HG03045 (cell line): ENCODE measurements around the gene INHA.
A peak's percentile ranks its signal among the peaks of the same experiment; 100 is the strongest.

Source experiments
- ATAC-seq: cut with Tn5 transposase; IDR thresholded peaks from one replicate; pipeline ENCODE4 v1.9.1; 2021; ENCODE audit warnings: mild to moderate bottlenecking, moderate library complexity; ENCODE audit not compliant: unreplicated experiment

Gene INHA

DNA sequence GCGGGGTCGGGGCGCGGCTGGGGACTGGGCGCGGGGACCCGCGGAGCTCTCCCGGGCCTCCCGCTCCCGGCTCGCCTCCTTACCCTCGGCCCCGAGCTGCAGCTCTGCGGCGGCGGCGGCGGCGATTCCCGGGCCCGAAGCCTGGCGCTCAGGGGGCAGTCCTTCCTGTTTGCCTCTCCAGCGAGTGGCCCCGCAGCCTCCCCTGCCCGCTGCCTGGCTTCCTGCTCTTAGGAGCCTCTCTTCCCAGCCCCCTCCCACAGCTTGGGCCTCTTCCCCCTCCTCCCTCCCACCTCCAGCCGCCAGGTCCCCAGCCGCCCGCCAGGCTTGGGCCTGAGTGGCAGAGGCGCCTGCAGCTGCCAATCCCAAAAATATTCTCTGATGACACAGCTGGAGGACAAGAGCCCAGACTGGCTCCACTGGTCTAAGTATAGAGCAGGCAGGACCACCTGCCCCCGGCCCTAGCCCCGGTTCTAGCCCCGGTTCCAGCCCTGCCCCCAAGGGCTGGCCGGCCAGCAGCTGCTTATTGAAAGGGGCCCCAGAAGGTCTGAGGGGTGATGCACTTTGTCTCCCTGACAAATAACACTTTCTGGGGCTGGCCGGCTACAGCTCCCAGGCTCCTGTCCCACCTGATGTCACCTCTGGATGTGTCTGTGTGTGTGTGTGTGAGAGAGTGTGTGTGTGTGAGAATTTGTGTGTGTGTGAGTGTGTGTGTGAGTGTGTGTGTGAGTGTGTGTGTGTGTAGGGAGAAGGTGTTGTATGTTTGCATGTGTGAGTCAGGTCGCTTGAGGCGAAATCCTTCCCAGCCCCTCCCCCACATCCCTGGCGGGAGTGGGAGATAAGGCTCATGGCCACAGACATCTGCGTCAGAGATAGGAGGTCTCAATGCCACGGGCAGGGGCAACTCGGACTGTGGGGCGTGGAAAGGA lies 536 bp upstream of the INHA start, which contains the start of gene OBSL1:
OBSL1 (minus strand) TSS at position 229 of the 926 bp plus-strand sequence. CDS start 307 bp downstream, outside the sequence.
- no peak for ATAC-seq

DNA sequence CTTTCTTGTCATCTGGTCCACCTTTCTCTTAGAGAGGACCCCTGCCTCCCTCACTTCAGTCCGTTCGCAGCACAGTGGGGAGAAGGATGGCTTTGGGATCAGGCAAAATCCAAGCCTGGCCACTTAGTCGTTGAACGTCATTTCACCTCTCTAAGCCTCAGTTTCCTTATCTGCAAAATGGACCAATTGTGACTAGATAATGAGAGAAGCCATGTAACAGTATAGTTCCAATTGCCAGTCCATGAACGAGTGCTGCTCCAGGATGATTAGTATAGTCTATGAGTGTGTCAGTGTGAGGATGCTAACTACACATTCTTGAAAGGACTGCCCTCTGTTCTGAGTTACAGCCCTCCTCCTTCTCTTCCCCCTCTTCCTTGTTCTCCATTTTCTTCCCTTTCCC lies 1.1 kb downstream of the INHA start:
- ATAC-seq, result no peak

GRCh38 chr2:219574484-219575311 lies 2.6 kb downstream of the INHA start:
- no peak for ATAC-seq

- ATAC-seq, result no peak
These were observed 3.7 kb downstream of the INHA start for GRCh38 chr2:219575566-219576504.

DNA sequence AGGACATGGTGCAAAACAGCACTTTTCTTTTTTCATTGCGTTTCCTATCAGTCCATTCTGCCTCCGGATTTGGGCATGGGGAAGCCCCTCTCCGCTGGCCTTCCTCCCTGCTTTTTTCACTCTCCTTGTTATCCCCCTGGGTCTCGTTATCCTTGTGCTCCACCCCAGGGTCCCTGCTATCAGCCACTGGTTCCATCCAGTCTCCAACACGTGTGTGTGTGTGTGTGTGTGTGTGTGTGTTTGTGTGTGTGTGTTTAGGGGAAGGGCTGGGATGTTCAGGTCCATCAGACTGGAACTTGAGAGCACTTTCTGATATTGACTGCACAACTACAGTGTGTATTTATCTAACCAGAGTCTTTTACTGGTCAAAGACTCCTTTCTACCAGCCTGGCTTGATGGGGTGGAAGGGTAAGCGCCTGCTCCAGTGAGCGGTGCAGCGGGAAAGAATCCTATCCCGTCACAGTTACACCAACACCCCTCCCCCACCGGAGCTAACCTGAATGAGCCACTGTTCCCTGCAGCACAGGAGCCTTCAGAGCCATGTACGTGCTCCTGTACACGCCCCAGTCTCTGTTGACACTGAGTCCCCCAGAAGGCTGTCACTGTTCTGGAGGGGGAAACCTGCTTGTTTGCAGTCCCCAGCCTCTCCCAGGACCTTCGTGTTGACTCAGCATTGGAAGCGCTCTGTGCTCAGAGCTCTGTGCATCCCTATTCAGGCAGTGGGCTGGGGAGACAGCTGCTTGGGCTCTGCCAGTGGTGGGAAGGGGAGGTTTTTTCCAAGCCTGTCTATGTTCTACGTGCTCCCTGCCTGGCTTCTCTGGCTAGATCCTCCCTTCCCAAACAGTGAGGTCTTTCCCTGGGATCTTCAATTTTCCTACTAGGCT lies 4.6 kb downstream of the INHA start:
- ATAC-seq, result no peak

- ATAC-seq, result no peak
These were observed 6.9 kb downstream of the INHA start for GRCh38 chr2:219578811-219579613.

- ATAC-seq, result no peak
These were observed 9.2 kb downstream of the INHA start for GRCh38 chr2:219581346-219581745.

GRCh38 chr2:219591091-219591490 lies 19.0 kb downstream of the INHA start:
- no peak for ATAC-seq

DNA sequence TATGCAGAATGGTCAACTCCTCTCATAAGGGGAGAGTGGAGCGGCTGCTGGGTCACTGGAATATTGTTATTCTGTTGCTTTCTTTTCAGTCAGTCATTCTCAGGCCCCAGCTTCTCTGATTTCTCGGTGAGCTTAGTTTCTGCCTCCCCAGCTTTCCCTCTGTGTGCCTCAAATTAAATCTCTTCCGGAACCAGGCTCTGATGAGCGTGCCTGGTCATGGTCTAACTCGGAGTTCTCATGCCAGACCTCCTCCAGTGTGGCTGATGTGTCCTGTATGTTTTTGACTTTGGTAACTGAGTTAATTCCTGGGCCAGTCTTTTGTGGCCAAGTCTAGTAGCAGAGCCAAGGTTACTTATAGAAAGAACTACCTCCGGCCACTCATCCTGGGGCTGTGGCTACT lies 20.6 kb downstream of the INHA start:
- no peak for ATAC-seq

DNA sequence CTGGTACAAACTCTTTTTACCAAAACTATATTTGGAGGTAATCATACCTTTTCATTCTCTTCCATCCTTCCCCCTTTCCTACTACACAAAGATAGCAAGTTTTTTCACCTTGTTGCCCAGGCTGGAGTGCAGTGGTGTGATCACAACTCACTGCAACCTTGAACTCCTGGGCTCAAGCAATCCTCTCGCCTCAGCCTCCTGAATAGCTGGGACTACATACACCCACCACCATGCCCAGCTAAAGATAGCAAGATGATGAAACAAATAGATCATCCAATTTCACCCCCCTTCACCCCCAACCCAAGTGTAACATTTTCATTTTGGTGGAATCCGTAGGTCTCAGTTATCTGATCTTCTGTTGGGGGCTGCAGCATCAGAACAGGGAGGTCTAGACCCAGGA lies 21.0 kb downstream of the INHA start:
- ATAC-seq, result no peak

GRCh38 chr2:219595256-219595655 lies 23.1 kb downstream of the INHA start:
- ATAC-seq, result no peak

DNA sequence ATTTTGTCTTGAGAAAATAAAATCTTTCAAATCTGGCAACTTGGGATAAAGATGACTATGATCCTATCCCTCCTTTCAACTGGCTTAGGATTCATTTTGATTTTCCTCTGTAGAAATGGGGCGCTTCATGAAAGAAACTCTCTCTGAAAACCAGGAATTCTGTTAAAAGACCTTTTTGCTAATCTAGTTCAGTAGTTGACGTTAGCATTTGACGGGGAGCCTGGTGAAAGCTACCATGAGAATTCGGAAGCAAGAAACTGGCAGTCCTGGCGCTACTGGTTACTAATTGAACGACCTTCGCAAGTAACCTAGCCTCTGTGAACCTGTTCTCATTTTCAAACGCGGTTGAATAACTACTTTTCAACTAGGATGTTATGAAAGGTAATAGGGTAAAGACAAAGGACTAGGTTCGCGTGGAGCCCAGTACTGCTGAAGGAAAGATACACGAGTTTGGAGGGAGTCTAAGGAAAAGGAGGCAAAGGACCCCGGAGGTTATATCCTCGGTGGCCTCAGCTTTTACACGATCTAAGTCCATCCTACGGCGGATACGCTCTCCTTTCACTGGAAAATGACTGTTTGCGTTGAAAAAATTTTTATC lies 24.9 kb downstream of the INHA start:
- peak; percentile 2 for ATAC-seq

DNA sequence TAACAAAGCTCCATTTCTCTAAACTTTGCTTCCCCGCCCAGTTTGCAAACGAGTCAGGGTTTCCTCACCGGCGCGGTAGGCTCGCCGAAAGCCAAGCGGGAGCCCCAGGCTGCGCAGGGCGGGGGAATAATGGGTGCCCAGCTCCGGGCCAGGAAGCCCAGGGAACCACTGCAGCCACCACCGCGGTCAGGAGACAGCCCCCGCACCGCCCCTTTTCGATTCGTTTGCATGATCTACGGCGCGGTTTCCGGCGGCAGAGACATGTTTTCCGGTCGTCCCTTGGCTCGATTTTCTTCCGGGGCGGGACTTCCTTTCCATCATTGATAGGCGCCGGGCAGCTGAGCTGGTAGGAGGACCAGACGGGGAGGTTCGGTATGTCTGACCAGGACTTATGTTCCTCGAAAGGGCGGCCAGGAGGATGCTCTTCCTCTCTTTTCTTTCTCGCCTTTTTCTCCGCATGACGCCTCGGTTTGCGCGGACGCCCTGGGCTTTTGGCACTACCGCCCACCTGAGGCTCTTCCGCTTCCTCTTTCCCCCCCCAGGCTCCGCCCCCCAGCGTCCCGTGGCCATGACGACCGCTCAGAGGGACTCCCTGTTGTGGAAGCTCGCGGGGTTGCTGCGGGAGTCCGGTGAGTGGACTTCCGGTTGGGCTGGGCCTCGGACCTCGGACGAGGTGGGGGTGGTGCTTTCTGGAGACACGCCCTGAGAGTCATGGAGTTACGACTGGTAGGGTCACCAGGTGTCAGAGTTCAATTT lies 25.6 kb downstream of the INHA start, which contains the start of gene STK11IP:
STK11IP (plus strand) TSS at position 306 of the 756 bp plus-strand sequence; CDS start at position 569, 263 bp downstream.
- peak; percentile 93 for ATAC-seq

GRCh38 chr2:219598308-219599078 lies 26.4 kb downstream of the INHA start:
- no peak for ATAC-seq

DNA sequence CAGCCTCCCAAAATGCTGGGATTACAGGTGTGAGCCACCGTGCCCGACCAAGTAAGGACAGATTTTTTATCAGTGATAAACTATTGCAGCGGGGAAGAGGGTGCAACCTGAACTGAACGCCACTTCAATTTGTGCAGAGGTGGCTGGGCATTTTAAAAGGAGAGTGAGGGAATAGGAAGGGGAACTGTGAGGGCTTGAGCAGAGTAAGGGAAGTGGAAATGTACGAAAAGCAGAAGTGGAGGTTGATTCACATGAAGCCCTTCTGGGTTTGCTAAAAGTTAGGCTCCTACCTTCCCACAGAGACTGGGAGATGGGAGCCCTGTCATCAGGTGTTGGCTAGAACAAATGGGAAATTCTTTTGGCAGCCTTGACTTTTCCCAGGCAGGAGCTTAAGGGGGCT lies 31.7 kb downstream of the INHA start:
- ATAC-seq, result no peak

DNA sequence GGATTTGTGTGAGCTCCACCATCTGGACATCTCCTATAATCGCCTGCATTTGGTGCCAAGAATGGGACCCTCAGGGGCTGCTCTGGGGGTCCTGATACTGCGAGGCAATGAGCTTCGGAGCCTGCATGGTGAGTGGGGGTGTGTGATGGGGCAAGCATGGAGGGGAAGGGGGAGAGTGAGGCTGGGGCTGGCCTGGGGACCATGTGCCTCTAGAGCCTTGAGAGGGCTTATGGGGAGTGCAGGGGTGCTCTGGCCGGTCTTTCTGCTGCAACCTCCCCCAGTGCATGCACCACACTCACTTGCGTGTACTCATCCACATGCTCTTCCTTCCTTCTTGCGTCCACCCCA lies 33.5 kb downstream of the INHA start:
- no peak for ATAC-seq

- ATAC-seq, result no peak
These were observed 35.8 kb downstream of the INHA start for GRCh38 chr2:219607931-219608330.
